Measurements from ENCODE around the gene SIRPA.

SIRPA gene

DNA sequence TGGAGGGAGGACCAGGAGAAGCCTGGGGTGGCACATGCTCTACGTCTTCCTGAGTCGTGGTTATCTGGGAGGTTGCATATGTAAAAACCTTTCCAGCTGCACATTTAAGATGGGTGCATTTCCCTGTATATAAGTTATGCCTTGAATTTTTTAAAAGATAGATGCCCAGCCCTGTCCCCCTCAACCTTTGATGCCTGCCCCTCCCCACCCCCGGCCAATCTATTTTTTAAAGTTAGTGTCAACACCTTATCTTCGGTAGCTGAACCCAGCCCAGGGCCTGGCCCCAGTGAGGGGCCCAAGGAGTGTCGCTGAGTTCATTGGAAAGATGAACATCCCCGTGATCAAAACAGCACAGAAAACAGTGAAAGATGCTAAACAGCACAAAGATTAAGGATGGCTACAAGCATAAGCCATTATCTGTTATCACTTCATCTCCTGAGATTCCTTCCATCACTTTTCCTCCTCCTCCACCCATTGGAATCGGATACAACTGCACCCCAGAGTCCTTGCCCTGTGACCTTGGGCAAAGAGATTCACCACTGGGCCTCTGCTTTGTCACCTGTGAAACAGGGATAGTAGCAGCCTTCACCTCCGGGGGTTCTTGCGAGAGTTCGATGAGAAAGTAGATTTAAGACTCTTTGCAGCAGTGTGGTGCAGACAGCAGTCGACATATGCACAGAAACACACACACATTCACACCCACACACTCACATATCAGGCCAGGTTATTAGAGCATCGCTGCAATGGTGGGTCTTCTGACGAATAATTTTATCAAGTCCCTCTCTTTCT, 47.5 kb downstream of the SIRPA start:
- Histone ChIP-seq H3K27me3 (ENCODE audit: insufficient read depth, poor library complexity, severe bottlenecking) (no peaks in the 10 kb centered on the region), H3K27ac (replicated peaks) (no peak overlapping the region), H3K4me3 (replicated peaks; ENCODE audit: insufficient read depth, low read length) (no peak overlapping the region)
- DNase-seq (ENCODE audit: low read depth in 1 of 2, low spot score in 1 of 2): no peak
- no peak for TF ChIP-seq SPI1 (IDR thresholded peaks at IDR 0.05; ENCODE audit: borderline replicate concordance, low read depth)
- no peak for TF ChIP-seq GABPA (IDR thresholded peaks at IDR 0.05; ENCODE audit: low read depth)
- TF ChIP-seq REST (IDR thresholded peaks at IDR 0.05; ENCODE audit: insufficient replicate concordance, low read depth): no peak
- no peak for TF ChIP-seq CTCF (IDR thresholded peaks at IDR 0.05; ENCODE audit: insufficient read depth, low read length)
- TF ChIP-seq POLR2AphosphoS5 (IDR thresholded peaks at IDR 0.05; ENCODE audit: low read depth): no peak

GRCh38 chr20:1943275-1944002, 48.2 kb downstream of the SIRPA start:
- TF ChIP-seq CTCF (IDR thresholded peaks at IDR 0.05; ENCODE audit: insufficient read depth, low read length) (no peak), POLR2AphosphoS5 (IDR thresholded peaks at IDR 0.05; ENCODE audit: low read depth) (no peak), GABPA (IDR thresholded peaks at IDR 0.05; ENCODE audit: low read depth) (no peak), REST (IDR thresholded peaks at IDR 0.05; ENCODE audit: insufficient replicate concordance, low read depth) (no peak), SPI1 (IDR thresholded peaks at IDR 0.05; ENCODE audit: borderline replicate concordance, low read depth) (no peak)
- Histone ChIP-seq H3K27me3 (ENCODE audit: insufficient read depth, poor library complexity, severe bottlenecking) (no peaks in the 10 kb centered on the region), H3K4me3 (replicated peaks; ENCODE audit: insufficient read depth, low read length) (no peak overlapping the region), H3K27ac (replicated peaks) (no peak overlapping the region)
- no peak for DNase-seq (ENCODE audit: low read depth in 1 of 2, low spot score in 1 of 2)

DNA sequence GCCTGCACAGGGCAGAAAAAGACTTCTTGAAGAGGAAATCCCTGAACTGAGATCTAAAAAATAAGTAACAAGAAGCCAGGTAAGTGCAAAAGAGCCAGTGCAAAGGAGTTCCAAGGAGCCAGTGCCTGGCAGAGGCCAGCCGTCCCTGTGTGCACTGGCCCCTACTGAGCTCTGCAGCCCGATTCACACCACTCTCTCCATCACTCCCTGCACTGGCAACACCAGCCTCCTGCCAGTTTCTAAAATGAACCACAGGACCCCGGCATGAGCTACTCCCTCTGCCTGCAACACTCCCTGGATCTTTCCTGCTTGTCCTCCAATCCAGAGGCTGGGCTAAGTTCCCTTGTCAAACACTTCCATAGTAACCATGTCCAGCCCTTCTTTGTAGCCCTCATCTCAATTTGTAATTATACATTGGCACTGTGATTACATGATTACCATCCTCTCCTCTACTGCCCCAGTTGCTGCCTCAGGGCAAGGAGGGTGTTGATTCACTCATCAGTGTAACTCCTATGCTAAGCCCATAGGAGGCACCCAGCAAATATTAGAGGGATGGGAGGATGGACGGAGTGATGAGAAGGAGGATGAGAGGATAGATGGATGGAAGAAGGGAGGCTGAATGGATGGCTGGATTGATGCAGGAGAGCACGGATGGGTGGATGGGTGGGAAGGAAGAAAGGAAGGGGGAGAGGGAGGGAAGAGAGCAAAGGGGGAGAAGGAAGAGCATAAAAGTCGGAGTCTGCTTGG, 49.3 kb downstream of the SIRPA start:
- TF ChIP-seq GABPA (IDR thresholded peaks at IDR 0.05; ENCODE audit: low read depth) (no peak), POLR2AphosphoS5 (IDR thresholded peaks at IDR 0.05; ENCODE audit: low read depth) (no peak), REST (IDR thresholded peaks at IDR 0.05; ENCODE audit: insufficient replicate concordance, low read depth) (no peak), CTCF (IDR thresholded peaks at IDR 0.05; ENCODE audit: insufficient read depth, low read length) (peak; percentile 9), SPI1 (IDR thresholded peaks at IDR 0.05; ENCODE audit: borderline replicate concordance, low read depth) (no peak)
- no peak for DNase-seq (ENCODE audit: low read depth in 1 of 2, low spot score in 1 of 2)

More for the DNA sequence above, 49.3 kb downstream of the SIRPA start:
- Histone ChIP-seq H3K27me3 (ENCODE audit: insufficient read depth, poor library complexity, severe bottlenecking) (no peaks in the 10 kb centered on the region), H3K27ac (replicated peaks) (peak overlapping the region; percentile 82), H3K4me3 (replicated peaks; ENCODE audit: insufficient read depth, low read length) (no peak overlapping the region)

All from HL-60 (cell line).